ENCODE measurements around the gene PNPLA7. TPM values are rescaled to one million over a fixed set of nuclear protein-coding genes. Genes with fewer than 3 reads are reported as not detected.

The PNPLA7 gene
- total and polyA plus RNA-seq, 10 of the 15 experiments (the other 5 are each of a cell fraction or from before 2014, with no cell fraction given): 0.04 to 0.85 (median 0.19) TPM; not detected in 1

- Histone ChIP-seq H3K27me3 (replicated peaks in 1 of 2; ENCODE audit: control insufficient read depth in 2 of 2, insufficient read depth in 2 of 2, low read length in 1 of 2) (no peaks in the 10 kb centered on the region), H3K79me2 (ENCODE audit: control insufficient read depth, insufficient read depth, low read length) (no peaks in the 10 kb centered on the region), H2AFZ (ENCODE audit: control insufficient read depth, low read depth, low read length) (no peak overlapping the region), H3K4me2 (ENCODE audit: control insufficient read depth, insufficient read depth) (no peak overlapping the region), H3K9ac (ENCODE audit: control insufficient read depth, insufficient read depth, low read length) (no peak overlapping the region), H3K27ac (ENCODE audit: control insufficient read depth, insufficient read depth) (no peak overlapping the region), H4K20me1 (ENCODE audit: control insufficient read depth, insufficient read depth) (no peaks in the 10 kb centered on the region), H3K4me1 (ENCODE audit: control insufficient read depth, insufficient read depth, low read length) (no peaks in the 10 kb centered on the region), H3K4me3 (no peak overlapping the region), H3K36me3 (ENCODE audit: control insufficient read depth in 2 of 2, insufficient read depth in 2 of 2, low read length in 1 of 2) (no peaks in the 10 kb centered on the region), H3K9me3 (replicated peaks; ENCODE audit: control insufficient read depth, insufficient read depth, low read length) (no peaks in the 10 kb centered on the region)
- no TSS peak for BruUV-seq (replicated peaks)
- ChIA-PET SMC1A (ENCODE audit: uncharacterized antibody, unreplicated experiment) (no interaction called here), RAD21 (ENCODE audit: unreplicated experiment) (no interaction called here), POLR2A (no interaction called here), CTCF (no interaction called here)
- ATAC-seq (no peak), FAIRE-seq (no peak), DNase-seq (ENCODE audit: low read depth, low spot score) (peak; percentile 8)
- in situ Hi-C loops (cut with MboI): no loop called here
- TF ChIP-seq TCF12 (IDR thresholded peaks at IDR 0.05; ENCODE audit: low read depth, low read length) (0 out of 2 replicates have a peak, but pooled peaks have one; percentile 43), SPI1 (IDR thresholded peaks at IDR 0.05; ENCODE audit: borderline replicate concordance, insufficient read depth, low read depth, low read length) (peak; percentile 46; the same call in 1 of the 2 replicates), GABPA (IDR thresholded peaks at IDR 0.05; ENCODE audit: low read depth) (no peak), RUNX3 (IDR thresholded peaks at IDR 0.05; ENCODE audit: low read length) (peak; percentile 61; the same call in 1 of the 2 replicates)
- intact Hi-C loops (cut with micrococcal nuclease; ENCODE audit: unreplicated experiment): no loop called here
- 52% methylated on average over 26 of the region's 26 CpGs for WGBS (ENCODE audit: insufficient coverage, insufficient replicate concordance, low lambda C conversion rate, missing lambda C conversion rate)
These were observed 68.0 kb downstream of the PNPLA7 start for GRCh38 chr9:137482094-137482781.

GRCh38 chr9:137480686-137481683 is 69.2 kb downstream of the PNPLA7 start:
- Histone ChIP-seq H3K9me3 (replicated peaks; ENCODE audit: control insufficient read depth, insufficient read depth, low read length) (peaks cover 3% of the 10 kb centered on the region; the same call in 2 of the 3 replicates), H2AFZ (ENCODE audit: control insufficient read depth, low read depth, low read length) (no peak overlapping the region), H3K4me3 (no peak overlapping the region), H3K4me2 (ENCODE audit: control insufficient read depth, insufficient read depth) (no peak overlapping the region), H3K36me3 (ENCODE audit: control insufficient read depth in 2 of 2, insufficient read depth in 2 of 2, low read length in 1 of 2) (no peaks in the 10 kb centered on the region), H3K79me2 (ENCODE audit: control insufficient read depth, insufficient read depth, low read length) (no peaks in the 10 kb centered on the region), H3K9ac (ENCODE audit: control insufficient read depth, insufficient read depth, low read length) (no peak overlapping the region), H4K20me1 (ENCODE audit: control insufficient read depth, insufficient read depth) (no peaks in the 10 kb centered on the region), H3K27me3 (replicated peaks in 1 of 2; ENCODE audit: control insufficient read depth in 2 of 2, insufficient read depth in 2 of 2, low read length in 1 of 2) (no peaks in the 10 kb centered on the region), H3K4me1 (ENCODE audit: control insufficient read depth, insufficient read depth, low read length) (no peaks in the 10 kb centered on the region), H3K27ac (ENCODE audit: control insufficient read depth, insufficient read depth) (no peak overlapping the region)
- in situ Hi-C loops (cut with MboI): no loop called here
- ChIA-PET CTCF (no interaction called here), RAD21 (ENCODE audit: unreplicated experiment) (no interaction called here), POLR2A (no interaction called here), SMC1A (ENCODE audit: uncharacterized antibody, unreplicated experiment) (no interaction called here)
- DNase-seq (ENCODE audit: low read depth, low spot score) (no peak), FAIRE-seq (no peak), ATAC-seq (no peak)
- intact Hi-C loops (cut with micrococcal nuclease; ENCODE audit: unreplicated experiment): no loop called here
- BruUV-seq (replicated peaks): no TSS peak
- 50% methylated on average over 38 of the region's 38 CpGs for WGBS (ENCODE audit: insufficient coverage, insufficient replicate concordance, low lambda C conversion rate, missing lambda C conversion rate)
- TF ChIP-seq POU2F2 (IDR thresholded peaks at IDR 0.05; ENCODE audit: borderline replicate concordance, low read depth, low read length) (no peak), KLF5 (IDR thresholded peaks at IDR 0.05; ENCODE audit: partially characterized antibody) (no peak), REST (IDR thresholded peaks at IDR 0.05; ENCODE audit: low read depth, low read length) (no peak), TBL1XR1 (IDR thresholded peaks at IDR 0.05; ENCODE audit: low read depth, low read length) (no peak), HDAC6 (IDR thresholded peaks at IDR 0.05; ENCODE audit: unreplicated experiment) (no peak), CBX3 (IDR thresholded peaks at IDR 0.05; ENCODE audit: borderline replicate concordance, low read depth) (no peak), ESRRA (IDR thresholded peaks at IDR 0.05; ENCODE audit: low read length) (no peak), SIX5 (IDR thresholded peaks at IDR 0.05; ENCODE audit: low read depth, low read length, severe bottlenecking) (no peak), CBX5 (IDR thresholded peaks at IDR 0.05; ENCODE audit: low read depth) (no peak)

All from GM12878 (cell line).